Tibial artery (tissue), 4 donors: ENCODE data around the gene MGAT4C.

Experiments
- DNase-seq, 2 donors: peaks; one replicate each; pipeline ENCODE4 v3.0.0-alpha.2; 2019
- H3K27ac ChIP-seq, 2 donors: fragments of 200-600 bp; sonication (generic) in 1 of 2; 1 replicate in 1 of 2; 2 replicates in 1 of 2; pipeline ENCODE4 v1.5.1; 2018 to 2019; ENCODE audit warnings: mild to moderate bottlenecking in 1 of 2
- H3K27me3 ChIP-seq, 2 donors: fragments of 200-600 bp; sonication (generic) in 1 of 2; one replicate each; pipeline versions ENCODE4 v1.5.1 to v1.6.0; 2016 to 2019
- H3K36me3 ChIP-seq, 3 donors: fragments of 200-600 bp; sonication (generic) in 2 of 3; one replicate each; pipeline ENCODE4 v1.5.1; 2016 to 2019; ENCODE audit warnings: mild to moderate bottlenecking in 2 of 3
- H3K4me1 ChIP-seq, 4 donors: fragments of 200-600 bp; sonication (generic) in 2 of 4; 1 replicate in 3 of 4; 2 replicates in 1 of 4; pipeline ENCODE4 v1.5.1; 2016 to 2019
- H3K4me3 ChIP-seq, 2 donors: fragments of 200-600 bp; sonication (generic) in 1 of 2; 1 replicate in 1 of 2; 2 replicates in 1 of 2; pipeline ENCODE4 v1.5.1; 2018 to 2019; ENCODE audit warnings: mild to moderate bottlenecking in 2 of 2
- H3K9me3 ChIP-seq, 3 donors: fragments of 200-600 bp; sonication (generic) in 1 of 3; one replicate each; pipeline ENCODE4 v1.5.1; 2016 to 2019
- intact Hi-C: fragments of 100-400 bp; cut with DNase I; formaldehyde crosslinking; loops from one replicate; pipeline ENCODE4 v1.15.0; 2023; ENCODE audit warnings: low total_unique reads
- TF ChIP-seq, protein P1 (sequence below), 2 experiments: fragments of 200-600 bp in 1 of 2; fragments of 450-650 bp in 1 of 2; IDR thresholded peaks; one replicate each; pipeline ENCODE4 v1.5.1; 2017 to 2019; ENCODE audit warnings: antibody characterized with exemption in 2 of 2, mild to moderate bottlenecking in 1 of 2, moderate library complexity in 1 of 2

MGAT4C gene

DNA sequence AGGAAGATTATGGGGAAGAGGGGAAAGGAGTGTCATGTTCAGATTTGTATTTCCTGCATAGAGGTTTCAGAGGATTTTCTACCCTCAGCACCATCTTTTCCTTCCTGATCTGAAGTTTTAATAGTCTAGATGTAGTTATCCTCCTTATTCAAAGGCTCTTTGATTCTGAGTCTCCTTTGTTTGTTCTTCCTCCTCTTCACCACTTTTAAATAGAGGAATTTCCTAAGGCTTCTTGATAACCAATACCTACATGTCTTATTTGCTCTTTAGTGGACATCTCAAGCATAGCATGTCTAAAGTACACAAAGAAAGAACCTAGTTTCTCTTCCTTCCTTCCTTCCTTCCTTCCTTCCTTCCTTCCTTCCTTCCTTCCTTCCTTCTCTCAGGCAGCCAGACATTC, 8.3 kb downstream of the MGAT4C start:
- H3K27me3 ChIP-seq, result no peaks in the 10 kb centered on the region
- no peaks in the 10 kb centered on the region for H3K36me3 ChIP-seq
- TF ChIP-seq, protein P1, sequence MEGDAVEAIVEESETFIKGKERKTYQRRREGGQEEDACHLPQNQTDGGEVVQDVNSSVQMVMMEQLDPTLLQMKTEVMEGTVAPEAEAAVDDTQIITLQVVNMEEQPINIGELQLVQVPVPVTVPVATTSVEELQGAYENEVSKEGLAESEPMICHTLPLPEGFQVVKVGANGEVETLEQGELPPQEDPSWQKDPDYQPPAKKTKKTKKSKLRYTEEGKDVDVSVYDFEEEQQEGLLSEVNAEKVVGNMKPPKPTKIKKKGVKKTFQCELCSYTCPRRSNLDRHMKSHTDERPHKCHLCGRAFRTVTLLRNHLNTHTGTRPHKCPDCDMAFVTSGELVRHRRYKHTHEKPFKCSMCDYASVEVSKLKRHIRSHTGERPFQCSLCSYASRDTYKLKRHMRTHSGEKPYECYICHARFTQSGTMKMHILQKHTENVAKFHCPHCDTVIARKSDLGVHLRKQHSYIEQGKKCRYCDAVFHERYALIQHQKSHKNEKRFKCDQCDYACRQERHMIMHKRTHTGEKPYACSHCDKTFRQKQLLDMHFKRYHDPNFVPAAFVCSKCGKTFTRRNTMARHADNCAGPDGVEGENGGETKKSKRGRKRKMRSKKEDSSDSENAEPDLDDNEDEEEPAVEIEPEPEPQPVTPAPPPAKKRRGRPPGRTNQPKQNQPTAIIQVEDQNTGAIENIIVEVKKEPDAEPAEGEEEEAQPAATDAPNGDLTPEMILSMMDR (IDR thresholded peaks at IDR 0.05), result no peak

DNA sequence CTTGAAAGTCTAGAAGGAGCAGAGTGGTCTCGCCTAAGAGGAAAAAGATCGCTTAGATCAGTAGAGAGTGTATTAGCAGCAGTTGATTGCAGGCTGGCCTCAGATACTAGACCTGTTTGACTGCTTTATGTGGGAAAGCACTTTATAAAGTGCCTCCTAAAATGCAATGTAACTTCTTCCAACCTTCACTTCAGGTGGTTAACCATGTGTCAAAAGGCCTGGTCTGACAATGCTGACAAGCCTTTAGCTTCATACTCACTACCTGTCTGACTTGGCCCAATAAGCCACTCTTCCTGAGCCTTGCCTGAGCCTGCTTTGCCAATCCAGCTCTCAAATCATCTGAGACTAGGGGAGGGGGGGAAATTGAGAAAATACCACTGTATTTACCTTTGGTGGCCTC, 14.6 kb downstream of the MGAT4C start:
- H3K27me3 ChIP-seq, result no peaks in the 10 kb centered on the region
- H3K4me3 ChIP-seq, result no peak overlapping the region
- H3K27ac ChIP-seq, result no peak overlapping the region
- DNase-seq, result no peak
- no peaks in the 10 kb centered on the region for H3K9me3 ChIP-seq
- no peaks in the 10 kb centered on the region for H3K36me3 ChIP-seq
- intact Hi-C loops, result no loop called here
- TF ChIP-seq, protein P1 (IDR thresholded peaks at IDR 0.05), result no peak
- H3K4me1 ChIP-seq, result no peaks in the 10 kb centered on the region

More for the DNA sequence above, 8.3 kb downstream of the MGAT4C start:
- Histone ChIP-seq H3K4me1 (no peaks in the 10 kb centered on the region), H3K4me3 (no peak overlapping the region), H3K27ac (no peak overlapping the region), H3K9me3 (no peaks in the 10 kb centered on the region)
- no peak for DNase-seq
- intact Hi-C loops, result no loop called here

DNA sequence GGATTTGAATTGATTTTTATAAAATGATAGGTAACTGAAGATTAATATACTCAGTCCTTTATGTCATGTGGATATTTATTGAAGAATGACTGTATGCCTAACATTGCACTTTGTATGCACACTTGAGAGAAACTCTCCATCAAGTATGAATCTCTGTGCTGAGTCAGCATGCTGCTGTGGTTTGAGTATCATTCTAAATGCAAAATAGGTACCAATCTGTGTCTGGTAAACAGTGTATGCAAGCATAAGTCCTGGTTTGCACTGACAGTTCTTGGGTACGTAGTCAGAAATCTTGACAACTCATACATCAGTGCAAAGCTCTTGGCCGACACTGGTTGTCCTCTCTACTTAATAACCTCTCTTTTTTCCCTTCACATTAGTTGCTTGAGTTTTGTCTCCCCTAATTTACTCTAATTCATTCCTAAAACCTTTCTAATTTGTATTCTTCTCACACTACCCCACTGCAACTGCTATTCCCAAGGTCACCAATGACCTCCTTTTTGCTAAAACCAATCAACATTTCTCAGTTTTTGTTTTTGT, 21.8 kb downstream of the MGAT4C start:
- TF ChIP-seq, protein P1 (IDR thresholded peaks at IDR 0.05), result no peak
- Histone ChIP-seq H3K4me1 (peaks cover 0 to 12% (median 1%) of the 10 kb centered on the region in 4 donors), H3K4me3 (no peak overlapping the region), H3K27ac (no peak overlapping the region), H3K9me3 (no peaks in the 10 kb centered on the region), H3K36me3 (no peaks in the 10 kb centered on the region), H3K27me3 (no peaks in the 10 kb centered on the region)
- DNase-seq, result no peak
- intact Hi-C loops, result no loop called here

DNA sequence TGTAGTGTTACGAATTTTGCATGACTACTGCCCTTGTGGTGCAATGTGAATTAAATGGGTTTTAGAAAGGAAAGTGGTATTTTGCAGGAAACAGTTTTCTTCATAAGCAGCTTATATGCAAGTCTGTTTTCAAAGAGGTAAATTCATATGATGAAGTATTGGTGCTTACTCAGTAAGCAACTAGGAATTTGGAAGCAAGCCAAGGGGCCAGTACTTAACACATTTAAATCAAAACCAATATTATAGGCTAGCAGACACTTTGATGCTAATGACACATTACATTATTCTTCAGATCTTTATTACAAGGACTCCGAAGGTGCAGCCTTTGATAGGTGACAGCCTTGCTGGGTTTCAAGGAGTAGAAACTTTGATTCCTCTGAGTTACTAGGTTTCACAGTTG, 23.1 kb downstream of the MGAT4C start:
- no peaks in the 10 kb centered on the region for H3K36me3 ChIP-seq
- no peaks in the 10 kb centered on the region for H3K27me3 ChIP-seq
- no peak overlapping the region for H3K4me3 ChIP-seq
- DNase-seq, result no peak
- H3K9me3 ChIP-seq, result no peaks in the 10 kb centered on the region
- intact Hi-C loops, result no loop called here
- H3K4me1 ChIP-seq, result peaks cover 0 to 12% (median 1%) of the 10 kb centered on the region in 4 donors
- H3K27ac ChIP-seq, result no peak overlapping the region
- TF ChIP-seq, protein P1 (IDR thresholded peaks at IDR 0.05), result no peak

DNA sequence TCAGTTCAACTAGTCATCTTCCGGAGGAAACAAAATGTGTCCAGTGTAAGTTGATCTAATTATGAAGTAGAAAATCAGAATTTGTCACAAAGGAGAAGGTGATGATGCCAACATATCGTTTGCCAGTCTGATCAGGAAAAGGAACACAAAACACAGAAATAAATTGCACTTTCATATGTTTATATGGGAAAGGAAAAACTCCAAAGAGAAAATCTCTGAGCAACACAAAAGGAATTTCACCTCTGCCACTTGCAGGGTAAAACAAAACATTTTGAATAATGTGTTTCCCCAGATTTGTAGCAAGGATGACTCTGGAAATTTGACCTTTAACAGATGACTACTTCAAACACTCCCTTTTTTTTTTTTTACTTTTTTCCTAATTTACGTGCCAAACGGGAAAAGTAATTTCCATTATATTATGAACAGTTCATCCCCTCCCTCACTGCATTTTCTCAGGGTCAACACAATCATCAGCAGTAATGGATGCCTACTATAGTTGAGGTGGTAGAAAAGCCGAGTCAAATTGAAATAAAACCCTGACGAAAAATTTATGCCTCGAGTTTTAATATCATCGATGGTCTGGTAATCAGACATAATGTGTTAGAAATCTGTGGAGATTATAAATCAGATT, 25.6 kb downstream of the MGAT4C start:
- Histone ChIP-seq H3K4me1 (peaks cover 0 to 12% (median 1%) of the 10 kb centered on the region in 4 donors), H3K27ac (peak overlapping the region in 1 of 2 donors; percentile 10), H3K36me3 (no peaks in the 10 kb centered on the region), H3K4me3 (no peak overlapping the region), H3K9me3 (no peaks in the 10 kb centered on the region), H3K27me3 (no peaks in the 10 kb centered on the region)
- intact Hi-C loops, result no loop called here
- DNase-seq, result no peak
- TF ChIP-seq, protein P1 (IDR thresholded peaks at IDR 0.05), result no peak
